ENCODE results near the gene KTI12. TPM values are rescaled to one million over a fixed set of nuclear protein-coding genes. Genes with fewer than 3 reads are reported as not detected.

KTI12 gene, protein sequence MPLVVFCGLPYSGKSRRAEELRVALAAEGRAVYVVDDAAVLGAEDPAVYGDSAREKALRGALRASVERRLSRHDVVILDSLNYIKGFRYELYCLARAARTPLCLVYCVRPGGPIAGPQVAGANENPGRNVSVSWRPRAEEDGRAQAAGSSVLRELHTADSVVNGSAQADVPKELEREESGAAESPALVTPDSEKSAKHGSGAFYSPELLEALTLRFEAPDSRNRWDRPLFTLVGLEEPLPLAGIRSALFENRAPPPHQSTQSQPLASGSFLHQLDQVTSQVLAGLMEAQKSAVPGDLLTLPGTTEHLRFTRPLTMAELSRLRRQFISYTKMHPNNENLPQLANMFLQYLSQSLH
- total RNA-seq = 12.2 and 12.7 TPM in 2 replicates

GRCh38 chr1:52033190-52034049 is at the start of gene KTI12:
TSS of gene KTI12 (minus strand) at chr1:52033810. CDS start at chr1:52033761, 49 bp downstream.

GRCh38 chr1:52056163-52056936 is 22.7 kb upstream of the KTI12 start, which contains the start of gene BTF3L4:
TSS of gene BTF3L4 (plus strand) at chr1:52056295. CDS start at chr1:52059848, 3,553 bp downstream.

DNA sequence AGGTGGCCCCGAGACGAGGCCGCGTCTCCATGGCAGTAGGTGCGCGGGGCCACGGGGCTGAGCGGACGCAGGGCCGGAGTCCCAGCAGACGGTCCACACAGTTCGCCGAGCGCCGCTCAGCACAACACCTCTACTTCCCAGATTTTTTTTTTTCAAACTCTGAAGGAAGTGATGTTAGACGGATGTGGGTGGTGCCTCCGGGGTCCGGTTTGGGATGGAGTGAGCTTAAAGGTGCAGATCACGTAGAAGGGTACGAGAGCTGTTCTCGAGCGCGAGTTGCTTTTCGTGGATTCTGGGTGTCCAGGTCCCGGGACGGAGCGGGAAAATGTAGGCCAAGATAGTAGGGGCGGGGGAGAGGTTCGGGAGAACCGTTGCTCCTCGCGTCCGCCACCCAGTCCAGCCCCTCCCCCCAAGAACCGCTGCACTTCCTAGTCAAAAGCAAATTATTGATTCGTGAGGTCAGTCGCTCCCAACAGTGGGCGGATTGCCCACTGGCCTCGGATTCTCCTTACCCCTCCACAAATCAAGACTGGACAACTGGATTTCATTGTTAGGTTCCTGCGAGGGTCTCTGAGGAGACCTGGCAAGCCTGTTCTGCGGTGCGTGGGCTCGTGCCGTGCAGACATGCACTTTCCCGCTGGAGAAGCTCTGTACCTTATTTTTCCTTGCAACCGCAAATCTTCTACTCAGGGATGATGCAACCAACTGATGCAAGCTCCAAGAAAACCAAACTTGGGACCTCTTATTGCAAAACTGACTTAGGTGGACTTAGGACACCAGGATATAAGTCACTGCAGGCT is 21.7 kb upstream of the KTI12 start, which contains the start of gene TXNDC12:
TXNDC12 (minus strand) TSS at position 126 of the 800 bp plus-strand sequence; CDS start at position 31, 95 bp downstream.

GRCh38 chr1:51990478-51990965 is 43.1 kb downstream of the KTI12 start, which contains the start of gene RAB3B:
TSS of gene RAB3B (minus strand) at chr1:51990700. CDS start at chr1:51977117, 13,583 bp downstream.

Other genes with a start within 250 kb of the KTI12 start
- gene NRDC, start 155.1 kb downstream of the KTI12 start, total RNA-seq = 86.2 and 90.9 TPM in 2 replicates
- 9.2 and 12.9 TPM in 2 replicates for gene RAB3B, start 43.1 kb downstream of the KTI12 start, total RNA-seq
- gene TXNDC12, start 21.4 kb upstream of the KTI12 start, total RNA-seq = 59.4 and 67.3 TPM in 2 replicates
- gene BTF3L4, start 22.5 kb upstream of the KTI12 start, total RNA-seq = 53.0 and 55.3 TPM in 2 replicates
- gene ZFYVE9, start 108.3 kb upstream of the KTI12 start, total RNA-seq = 16.1 and 17.5 TPM in 2 replicates